Measurements from ENCODE around the gene ZNF772.
"Not testable (repeated sequence)": the region's sequence is repeated elsewhere in the genome, so short reads cannot be mapped to it uniquely, and the experiment has no call there.

Gene ZNF772

GRCh38 chr19:57487477-57488298, 10.3 kb upstream of the ZNF772 start, which contains the start of gene ZNF419:
Gene ZNF419 (plus strand): TSS chr19:57487750. CDS start chr19:57487951, 201 bp downstream.
- H3K27ac ChIP-seq (ENCODE audit: low read depth, low read length, severe bottlenecking); H3K4me1 ChIP-seq (ENCODE audit: control insufficient read depth, insufficient read depth, low read length, poor library complexity, severe bottlenecking); H3K9me3 ChIP-seq (ENCODE audit: control insufficient read depth, low read length): not testable (repeated sequence)
- Histone ChIP-seq H3K36me3 (ENCODE audit: control insufficient read depth, insufficient read depth, low read length) (peaks cover 26% of the 10 kb centered on the region), H3K4me3 (ENCODE audit: extremely low read depth, insufficient read depth, low read length, poor library complexity, severe bottlenecking) (peak within 1 kb of the TSS; percentile 82)
- WGBS, 2 experiments (ENCODE audit: insufficient coverage in 2 of 2), result 3 to 4% methylated on average over 35 to 38 of the region's 69 CpGs

GRCh38 chr19:57473646-57474045, 3.7 kb downstream of the ZNF772 start:
- H3K9me3 ChIP-seq (ENCODE audit: control insufficient read depth, low read length), result peaks cover 68% of the 10 kb centered on the region
- no peak overlapping the region for H3K4me3 ChIP-seq (ENCODE audit: extremely low read depth, insufficient read depth, low read length, poor library complexity, severe bottlenecking)
- no peaks in the 10 kb centered on the region for H3K4me1 ChIP-seq (ENCODE audit: control insufficient read depth, insufficient read depth, low read length, poor library complexity, severe bottlenecking)
- 90 to 93% methylated on average over 2 to 4 of the region's 4 CpGs for WGBS, 2 experiments (ENCODE audit: insufficient coverage in 2 of 2)
- no peak overlapping the region for H3K27ac ChIP-seq (ENCODE audit: low read depth, low read length, severe bottlenecking)
- H3K36me3 ChIP-seq (ENCODE audit: control insufficient read depth, insufficient read depth, low read length), result peaks cover 53% of the 10 kb centered on the region

- Histone ChIP-seq H3K4me3 (ENCODE audit: extremely low read depth, insufficient read depth, low read length, poor library complexity, severe bottlenecking) (no peak overlapping the region), H3K36me3 (ENCODE audit: control insufficient read depth, insufficient read depth, low read length) (peaks cover 15% of the 10 kb centered on the region), H3K4me1 (ENCODE audit: control insufficient read depth, insufficient read depth, low read length, poor library complexity, severe bottlenecking) (no peaks in the 10 kb centered on the region), H3K27ac (ENCODE audit: low read depth, low read length, severe bottlenecking) (no peak overlapping the region), H3K9me3 (ENCODE audit: control insufficient read depth, low read length) (peaks cover 30% of the 10 kb centered on the region)
- 94 to 95% methylated on average over 3 of the region's 5 CpGs for WGBS, 2 experiments (ENCODE audit: insufficient coverage in 2 of 2)
These were observed 10.9 kb downstream of the ZNF772 start for GRCh38 chr19:57466489-57466888.

GRCh38 chr19:57465680-57466381, 11.5 kb downstream of the ZNF772 start:
- H3K9me3 ChIP-seq (ENCODE audit: control insufficient read depth, low read length), result peaks cover 23% of the 10 kb centered on the region
- peaks cover 13% of the 10 kb centered on the region for H3K36me3 ChIP-seq (ENCODE audit: control insufficient read depth, insufficient read depth, low read length)
- 65 to 91% methylated on average over 4 of the region's 5 CpGs for WGBS, 2 experiments (ENCODE audit: insufficient coverage in 2 of 2)
- no peak overlapping the region for H3K4me3 ChIP-seq (ENCODE audit: extremely low read depth, insufficient read depth, low read length, poor library complexity, severe bottlenecking)
- no peak overlapping the region for H3K27ac ChIP-seq (ENCODE audit: low read depth, low read length, severe bottlenecking)
- no peaks in the 10 kb centered on the region for H3K4me1 ChIP-seq (ENCODE audit: control insufficient read depth, insufficient read depth, low read length, poor library complexity, severe bottlenecking)

- Histone ChIP-seq H3K36me3 (ENCODE audit: control insufficient read depth, insufficient read depth, low read length) (peaks cover 6% of the 10 kb centered on the region), H3K4me3 (ENCODE audit: extremely low read depth, insufficient read depth, low read length, poor library complexity, severe bottlenecking) (no peak overlapping the region), H3K9me3 (ENCODE audit: control insufficient read depth, low read length) (peaks cover 5% of the 10 kb centered on the region), H3K4me1 (ENCODE audit: control insufficient read depth, insufficient read depth, low read length, poor library complexity, severe bottlenecking) (no peaks in the 10 kb centered on the region), H3K27ac (ENCODE audit: low read depth, low read length, severe bottlenecking) (no peak overlapping the region)
- WGBS, 2 experiments (ENCODE audit: insufficient coverage in 2 of 2), result no CpG with 5 or more reads among the region's 3 CpGs
These were observed 25.1 kb downstream of the ZNF772 start for GRCh38 chr19:57452307-57452706.

- H3K4me3 ChIP-seq (ENCODE audit: extremely low read depth, insufficient read depth, low read length, poor library complexity, severe bottlenecking), result no peak overlapping the region
- WGBS, 2 experiments (ENCODE audit: insufficient coverage in 2 of 2), result 69 to 97% methylated on average over 3 to 4 of the region's 5 CpGs
- H3K36me3 ChIP-seq (ENCODE audit: control insufficient read depth, insufficient read depth, low read length), result peaks cover 69% of the 10 kb centered on the region
- no peak overlapping the region for H3K27ac ChIP-seq (ENCODE audit: low read depth, low read length, severe bottlenecking)
- H3K4me1 ChIP-seq (ENCODE audit: control insufficient read depth, insufficient read depth, low read length, poor library complexity, severe bottlenecking), result no peaks in the 10 kb centered on the region
- peaks cover 5% of the 10 kb centered on the region for H3K9me3 ChIP-seq (ENCODE audit: control insufficient read depth, low read length)
These were observed 34.2 kb downstream of the ZNF772 start for GRCh38 chr19:57443121-57443696.

GRCh38 chr19:57441979-57442752, 35.2 kb downstream of the ZNF772 start:
- Histone ChIP-seq H3K4me1 (ENCODE audit: control insufficient read depth, insufficient read depth, low read length, poor library complexity, severe bottlenecking) (no peaks in the 10 kb centered on the region), H3K9me3 (ENCODE audit: control insufficient read depth, low read length) (peaks cover 5% of the 10 kb centered on the region), H3K4me3 (ENCODE audit: extremely low read depth, insufficient read depth, low read length, poor library complexity, severe bottlenecking) (no peak overlapping the region), H3K36me3 (ENCODE audit: control insufficient read depth, insufficient read depth, low read length) (peaks cover 73% of the 10 kb centered on the region), H3K27ac (ENCODE audit: low read depth, low read length, severe bottlenecking) (peak overlapping the region; percentile 11)
- WGBS, 2 experiments (ENCODE audit: insufficient coverage in 2 of 2), result 91 to 94% methylated on average over 2 to 4 of the region's 7 CpGs

GRCh38 chr19:57438925-57439324, 38.4 kb downstream of the ZNF772 start:
- Histone ChIP-seq H3K4me3 (ENCODE audit: extremely low read depth, insufficient read depth, low read length, poor library complexity, severe bottlenecking) (no peak overlapping the region), H3K36me3 (ENCODE audit: control insufficient read depth, insufficient read depth, low read length) (peaks cover 42% of the 10 kb centered on the region), H3K9me3 (ENCODE audit: control insufficient read depth, low read length) (no peaks in the 10 kb centered on the region), H3K27ac (ENCODE audit: low read depth, low read length, severe bottlenecking) (no peak overlapping the region), H3K4me1 (ENCODE audit: control insufficient read depth, insufficient read depth, low read length, poor library complexity, severe bottlenecking) (no peaks in the 10 kb centered on the region)
- WGBS, 2 experiments (ENCODE audit: insufficient coverage in 2 of 2), result 94 to 99% methylated on average over 7 to 9 of the region's 9 CpGs

GRCh38 chr19:57437931-57438330, 39.4 kb downstream of the ZNF772 start:
- no peak overlapping the region for H3K4me3 ChIP-seq (ENCODE audit: extremely low read depth, insufficient read depth, low read length, poor library complexity, severe bottlenecking)
- H3K4me1 ChIP-seq (ENCODE audit: control insufficient read depth, insufficient read depth, low read length, poor library complexity, severe bottlenecking), result no peaks in the 10 kb centered on the region
- H3K9me3 ChIP-seq (ENCODE audit: control insufficient read depth, low read length), result no peaks in the 10 kb centered on the region
- H3K27ac ChIP-seq (ENCODE audit: low read depth, low read length, severe bottlenecking), result no peak overlapping the region
- 91 to 92% methylated on average over 3 to 4 of the region's 4 CpGs for WGBS, 2 experiments (ENCODE audit: insufficient coverage in 2 of 2)
- H3K36me3 ChIP-seq (ENCODE audit: control insufficient read depth, insufficient read depth, low read length), result peaks cover 32% of the 10 kb centered on the region

GRCh38 chr19:57436417-57436816, 40.9 kb downstream of the ZNF772 start:
- Histone ChIP-seq H3K9me3 (ENCODE audit: control insufficient read depth, low read length) (no peaks in the 10 kb centered on the region), H3K27ac (ENCODE audit: low read depth, low read length, severe bottlenecking) (no peak overlapping the region), H3K4me1 (ENCODE audit: control insufficient read depth, insufficient read depth, low read length, poor library complexity, severe bottlenecking) (no peaks in the 10 kb centered on the region), H3K4me3 (ENCODE audit: extremely low read depth, insufficient read depth, low read length, poor library complexity, severe bottlenecking) (peak overlapping the region; percentile 87), H3K36me3 (ENCODE audit: control insufficient read depth, insufficient read depth, low read length) (peaks cover 22% of the 10 kb centered on the region)
- no CpG with 5 or more reads among the region's 1 CpG for WGBS, 2 experiments (ENCODE audit: insufficient coverage in 2 of 2)
